PC-9 (cell line): Measurements from ENCODE around the gene NLK. TPM values are rescaled to one million over a fixed set of nuclear protein-coding genes. Genes with fewer than 3 reads are reported as not detected.

ENCODE experiments used
- BruUV-seq: library from RNA; stranded (reverse); fragments of 400-500 nt; replicated peaks from 2 replicates; lab custom pipeline; 2021; lab: Mats Ljungman, UMichigan
- CTCF ChIA-PET: fragments of 300-600 bp; sonication (Branson Sonifier 250); formaldehyde crosslinking; loops from one replicate; lab custom pipeline; 2022; ENCODE audit warnings: antibody characterized with exemption; lab: Charles Lee
- POLR2A ChIA-PET: fragments of 300-600 bp; sonication (Branson Sonifier 250); formaldehyde crosslinking; loops from one replicate; lab custom pipeline; 2022; ENCODE audit warnings: antibody characterized with exemption; ENCODE audit not compliant: unreplicated experiment; lab: Charles Lee
- DNase-seq, 2 experiments: peaks; one replicate each; pipeline versions ENCODE4 v3.0.0 to v3.0.0-alpha.2; 2015 to 2022; ENCODE audit warnings: mixed read lengths in 1 of 2
- H2AFZ ChIP-seq: fragments of 200-600 bp; sonication (generic); 2 replicates; pipeline ENCODE4 v1.8.1; 2017; ENCODE audit warnings: antibody characterized with exemption
- H3F3A ChIP-seq: fragments of 200-600 bp; sonication (generic); 2 replicates; pipeline ENCODE4 v1.8.1; 2017; ENCODE audit warnings: antibody characterized with exemption, mild to moderate bottlenecking, low read depth; ENCODE audit not compliant: insufficient read depth
- H3K27ac ChIP-seq: fragments of 200-600 bp; sonication (generic); 2 replicates; pipeline ENCODE4 v1.6.1; 2016; ENCODE audit warnings: mixed run types
- H3K27me3 ChIP-seq: fragments of 200-600 bp; sonication (generic); 2 replicates; pipeline ENCODE4 v1.6.1; 2016; ENCODE audit warnings: low read depth, mixed run types; ENCODE audit not compliant: insufficient read depth
- H3K36me3 ChIP-seq: fragments of 200-600 bp; sonication (generic); 2 replicates; pipeline ENCODE4 v1.6.1; 2016; ENCODE audit warnings: low read depth, mixed run types
- H3K4me1 ChIP-seq: fragments of 200-600 bp; sonication (generic); replicated peaks from 2 replicates; pipeline ENCODE4 v1.6.1; 2016; ENCODE audit warnings: mixed run types; ENCODE audit not compliant: insufficient read depth
- H3K4me2 ChIP-seq: fragments of 200-600 bp; sonication (generic); 2 replicates; pipeline ENCODE4 v1.6.1; 2017; ENCODE audit warnings: mixed run types
- H3K4me3 ChIP-seq: fragments of 200-600 bp; sonication (generic); 2 replicates; pipeline ENCODE4 v1.6.1; 2016; ENCODE audit warnings: mixed run types
- H3K79me2 ChIP-seq: fragments of 200-600 bp; sonication (generic); 2 replicates; pipeline ENCODE4 v1.6.1; 2017; ENCODE audit warnings: low read depth, mixed run types
- H3K9me2 ChIP-seq: fragments of 200-600 bp; sonication (generic); 2 replicates; pipeline ENCODE4 v1.8.1; 2017; ENCODE audit warnings: mild to moderate bottlenecking; ENCODE audit not compliant: insufficient read depth
- H3K9me3 ChIP-seq: fragments of 200-600 bp; sonication (generic); 2 replicates; pipeline ENCODE4 v1.8.1; 2016; ENCODE audit warnings: low read depth; ENCODE audit not compliant: insufficient read depth
- H4K20me1 ChIP-seq: fragments of 200-600 bp; sonication (generic); 2 replicates; pipeline ENCODE4 v1.8.1; 2017; ENCODE audit not compliant: insufficient read depth
- EZH2 ChIP-seq: fragments of 200-600 bp; sonication (generic); IDR thresholded peaks from 2 replicates; pipeline ENCODE4 v1.8.0; 2017; ENCODE audit warnings: antibody characterized with exemption, low read depth
- intact Hi-C: fragments of 100-400 bp; cut with micrococcal nuclease; formaldehyde crosslinking; loops from one replicate; pipeline ENCODE4 v1.10.0; 2022; ENCODE audit not compliant: unreplicated experiment
- total RNA-seq: library from RNA; stranded (reverse); gene quantifications from 2 replicates; pipeline ENCODE4 v1.2.3, GENCODE V29; 2021
- TF ChIP-seq, protein P1 (sequence below): fragments of 200-600 bp; sonication (generic); conservative IDR thresholded peaks from 2 replicates; pipeline ENCODE4 v1.6.1; 2017; ENCODE audit warnings: mixed run types, antibody characterized with exemption, mild to moderate bottlenecking, moderate library complexity

NLK gene
- total RNA-seq, 1 experiment from 2014 or later: 20.7 TPM

DNA sequence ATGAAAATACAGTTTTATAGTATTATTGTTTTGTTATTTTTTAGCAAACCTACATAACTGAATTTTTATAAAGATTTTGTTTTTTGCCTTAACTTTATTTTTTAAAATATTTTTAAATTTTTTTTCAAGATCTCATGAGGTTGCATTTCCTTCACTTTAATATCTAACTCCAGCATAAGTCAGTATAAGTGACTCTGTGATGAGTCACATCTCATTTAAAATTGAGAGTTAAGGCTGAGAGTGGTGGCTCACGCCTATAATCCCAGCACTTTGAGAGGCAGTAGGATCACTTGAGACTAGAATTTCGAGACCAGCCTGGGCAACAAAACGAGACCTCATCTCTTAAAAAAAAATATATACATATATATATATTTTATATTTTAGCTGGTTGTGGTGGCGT, 44.0 kb downstream of the NLK start:
- Histone ChIP-seq H3K9me2 (no peaks in the 10 kb centered on the region), H3K79me2 (peaks cover 36% of the 10 kb centered on the region), H2AFZ (no peak overlapping the region), H3K4me3 (no peak overlapping the region), H3F3A (no peaks in the 10 kb centered on the region), H3K27ac (no peak overlapping the region), H3K4me1 (no peaks in the 10 kb centered on the region), H3K4me2 (no peak overlapping the region), H3K9me3 (no peaks in the 10 kb centered on the region), H3K27me3 (no peaks in the 10 kb centered on the region), H3K36me3 (no peaks in the 10 kb centered on the region), H4K20me1 (peaks cover 5% of the 10 kb centered on the region; the same call in 1 of the 2 replicates)
- intact Hi-C loops: no loop called here
- TF ChIP-seq, protein P1, sequence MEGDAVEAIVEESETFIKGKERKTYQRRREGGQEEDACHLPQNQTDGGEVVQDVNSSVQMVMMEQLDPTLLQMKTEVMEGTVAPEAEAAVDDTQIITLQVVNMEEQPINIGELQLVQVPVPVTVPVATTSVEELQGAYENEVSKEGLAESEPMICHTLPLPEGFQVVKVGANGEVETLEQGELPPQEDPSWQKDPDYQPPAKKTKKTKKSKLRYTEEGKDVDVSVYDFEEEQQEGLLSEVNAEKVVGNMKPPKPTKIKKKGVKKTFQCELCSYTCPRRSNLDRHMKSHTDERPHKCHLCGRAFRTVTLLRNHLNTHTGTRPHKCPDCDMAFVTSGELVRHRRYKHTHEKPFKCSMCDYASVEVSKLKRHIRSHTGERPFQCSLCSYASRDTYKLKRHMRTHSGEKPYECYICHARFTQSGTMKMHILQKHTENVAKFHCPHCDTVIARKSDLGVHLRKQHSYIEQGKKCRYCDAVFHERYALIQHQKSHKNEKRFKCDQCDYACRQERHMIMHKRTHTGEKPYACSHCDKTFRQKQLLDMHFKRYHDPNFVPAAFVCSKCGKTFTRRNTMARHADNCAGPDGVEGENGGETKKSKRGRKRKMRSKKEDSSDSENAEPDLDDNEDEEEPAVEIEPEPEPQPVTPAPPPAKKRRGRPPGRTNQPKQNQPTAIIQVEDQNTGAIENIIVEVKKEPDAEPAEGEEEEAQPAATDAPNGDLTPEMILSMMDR: no peak
- no peak for TF ChIP-seq EZH2
- CTCF ChIA-PET: no interaction called here
- POLR2A ChIA-PET: no interaction called here
- no TSS peak for BruUV-seq
- no peak for DNase-seq

DNA sequence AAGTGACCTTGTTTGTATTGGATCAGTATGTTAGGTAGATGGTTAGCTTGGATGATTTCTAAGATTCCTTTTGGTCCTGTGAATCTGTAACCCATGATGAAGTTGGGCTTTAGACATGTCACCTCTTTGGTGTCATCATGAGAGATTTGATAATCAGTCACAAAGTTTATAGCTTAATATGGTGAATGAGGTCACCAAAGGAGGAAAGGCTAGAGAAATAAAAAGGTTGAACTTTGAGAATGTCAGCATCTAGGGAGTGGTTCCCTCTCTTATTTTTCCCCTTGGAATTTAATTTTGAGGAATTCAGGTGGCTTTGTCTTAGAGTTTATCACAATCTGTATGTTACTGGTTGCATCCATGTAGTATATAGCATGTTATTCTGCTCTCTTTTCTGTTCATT, 45.3 kb downstream of the NLK start:
- POLR2A ChIA-PET: no interaction called here

DNA sequence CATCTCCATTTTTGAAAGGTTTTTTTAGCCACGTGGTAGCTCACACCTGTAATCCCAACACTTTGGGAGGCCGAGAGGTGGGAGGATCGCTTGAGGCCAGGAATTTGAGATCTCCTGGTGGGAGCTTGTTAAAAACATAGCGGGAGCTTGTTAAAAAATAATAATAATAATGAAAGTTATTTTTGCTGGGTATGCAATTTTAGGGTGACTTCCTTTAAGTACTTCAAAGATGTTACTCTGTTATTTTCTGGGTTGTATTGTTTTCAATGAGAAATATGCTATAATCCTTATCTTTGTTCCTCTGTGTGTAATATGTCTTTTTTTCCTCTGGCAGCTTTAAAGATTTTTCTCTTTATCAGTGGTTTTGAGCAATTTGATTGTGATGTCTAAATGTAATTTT, 48.1 kb downstream of the NLK start:
- Histone ChIP-seq H3K4me3 (no peak overlapping the region), H3K36me3 (no peaks in the 10 kb centered on the region), H3K27ac (no peak overlapping the region), H3K4me2 (no peak overlapping the region), H2AFZ (no peak overlapping the region), H3K79me2 (peaks cover 30% of the 10 kb centered on the region), H3K4me1 (no peaks in the 10 kb centered on the region), H4K20me1 (peaks cover 5% of the 10 kb centered on the region; the same call in 1 of the 2 replicates), H3K9me3 (no peaks in the 10 kb centered on the region), H3K27me3 (no peaks in the 10 kb centered on the region), H3K9me2 (no peaks in the 10 kb centered on the region), H3F3A (no peaks in the 10 kb centered on the region)
- ChIA-PET POLR2A (no interaction called here), CTCF (no interaction called here)
- intact Hi-C loops: no loop called here
- TF ChIP-seq, protein P1: no peak
- no peak for TF ChIP-seq EZH2
- DNase-seq: no peak
- no TSS peak for BruUV-seq

More for the DNA sequence above, 45.3 kb downstream of the NLK start:
- Histone ChIP-seq H3K27me3 (no peaks in the 10 kb centered on the region), H4K20me1 (0 out of 2 replicates have a peak, but pooled peaks cover 5% of the 10 kb centered on the region), H3K4me3 (no peak overlapping the region), H3K36me3 (no peaks in the 10 kb centered on the region), H3K9me2 (no peaks in the 10 kb centered on the region), H2AFZ (no peak overlapping the region), H3F3A (no peaks in the 10 kb centered on the region), H3K4me1 (no peaks in the 10 kb centered on the region), H3K79me2 (peaks cover 26% of the 10 kb centered on the region; the same call in 1 of the 2 replicates), H3K9me3 (no peaks in the 10 kb centered on the region), H3K27ac (no peak overlapping the region), H3K4me2 (no peak overlapping the region)
- BruUV-seq: no TSS peak
- no peak for DNase-seq
- TF ChIP-seq, protein P1: no peak
- no peak for TF ChIP-seq EZH2
- CTCF ChIA-PET: no interaction called here
- intact Hi-C loops: no loop called here
